ENCODE results near the gene ANKRD6. TPM values are rescaled to one million over a fixed set of nuclear protein-coding genes. Genes with fewer than 3 reads are reported as not detected.

The ANKRD6 gene
- polyA plus RNA-seq, 1 experiment = 1.1 TPM

GRCh38 chr6:89449193-89449592 is 16.2 kb downstream of the ANKRD6 start:
- DNase-seq (ENCODE audit: low read depth) = no peak
- CTCF ChIA-PET = interaction anchor here (0.9 kb wide), 1 partner anchor 36 kb away, joined by 3 read pairs; no protein-coding TSS in a partner anchor
- H3K4me3 ChIP-seq (ENCODE audit: low read depth, low read length) = no peak overlapping the region
- no peak for TF ChIP-seq CTCF (IDR thresholded peaks at IDR 0.05; ENCODE audit: insufficient read depth, low read depth, low read length)
- no peaks in the 10 kb centered on the region for H3K27me3 ChIP-seq (ENCODE audit: control insufficient read depth, insufficient read depth, low read length)
- no peaks in the 10 kb centered on the region for H3K36me3 ChIP-seq (ENCODE audit: control insufficient read depth, insufficient read depth, low read length)
- POLR2A ChIA-PET = no interaction called here

GRCh38 chr6:89452281-89452680 is 19.3 kb downstream of the ANKRD6 start:
- H3K4me3 ChIP-seq (ENCODE audit: low read depth, low read length) = no peak overlapping the region
- TF ChIP-seq CTCF (IDR thresholded peaks at IDR 0.05; ENCODE audit: insufficient read depth, low read depth, low read length) = no peak
- H3K36me3 ChIP-seq (ENCODE audit: control insufficient read depth, insufficient read depth, low read length) = no peaks in the 10 kb centered on the region
- CTCF ChIA-PET = no interaction called here
- POLR2A ChIA-PET = no interaction called here
- DNase-seq (ENCODE audit: low read depth) = no peak
- no peaks in the 10 kb centered on the region for H3K27me3 ChIP-seq (ENCODE audit: control insufficient read depth, insufficient read depth, low read length)

GRCh38 chr6:89454300-89454699 is 21.3 kb downstream of the ANKRD6 start:
- Histone ChIP-seq H3K36me3 (ENCODE audit: control insufficient read depth, insufficient read depth, low read length) (no peaks in the 10 kb centered on the region), H3K4me3 (ENCODE audit: low read depth, low read length) (no peak overlapping the region), H3K27me3 (ENCODE audit: control insufficient read depth, insufficient read depth, low read length) (no peaks in the 10 kb centered on the region)
- ChIA-PET CTCF (no interaction called here), POLR2A (no interaction called here)
- TF ChIP-seq CTCF (IDR thresholded peaks at IDR 0.05; ENCODE audit: insufficient read depth, low read depth, low read length) = no peak
- no peak for DNase-seq (ENCODE audit: low read depth)

GRCh38 chr6:89458704-89459103 is 25.8 kb downstream of the ANKRD6 start:
- ChIA-PET POLR2A (no interaction called here), CTCF (no interaction called here)
- TF ChIP-seq CTCF (IDR thresholded peaks at IDR 0.05; ENCODE audit: insufficient read depth, low read depth, low read length) = no peak
- no peak for DNase-seq (ENCODE audit: low read depth)
- H3K27me3 ChIP-seq (ENCODE audit: control insufficient read depth, insufficient read depth, low read length) = no peaks in the 10 kb centered on the region
- no peak overlapping the region for H3K4me3 ChIP-seq (ENCODE audit: low read depth, low read length)
- H3K36me3 ChIP-seq (ENCODE audit: control insufficient read depth, insufficient read depth, low read length) = no peaks in the 10 kb centered on the region

GRCh38 chr6:89459501-89459900 is 26.5 kb downstream of the ANKRD6 start:
- CTCF ChIA-PET = no interaction called here
- no peak for TF ChIP-seq CTCF (IDR thresholded peaks at IDR 0.05; ENCODE audit: insufficient read depth, low read depth, low read length)
- POLR2A ChIA-PET = no interaction called here

More at GRCh38 chr6:89459501-89459900, 26.5 kb downstream of the ANKRD6 start:
- no peak for DNase-seq (ENCODE audit: low read depth)
- Histone ChIP-seq H3K36me3 (ENCODE audit: control insufficient read depth, insufficient read depth, low read length) (no peaks in the 10 kb centered on the region), H3K4me3 (ENCODE audit: low read depth, low read length) (no peak overlapping the region), H3K27me3 (ENCODE audit: control insufficient read depth, insufficient read depth, low read length) (no peaks in the 10 kb centered on the region)

Data from BJ (cell line).